Transverse colon (tissue), 4 donors: ENCODE results near the gene CRAMP1. TPM values are rescaled to one million over a fixed set of nuclear protein-coding genes. Genes with fewer than 3 reads are reported as not detected.
A peak's percentile ranks its signal among the peaks of the same experiment; 100 is the strongest.

Source experiments
- DNase-seq: peaks from one replicate; pipeline ENCODE4 v3.0.0-alpha.2; 2019
- H3K27ac ChIP-seq, 4 donors: fragments of 200-600 bp; sonication (generic); 2 replicates each; pipeline ENCODE4 v1.5.1; 2016 to 2018; ENCODE audit warnings: inconsistent platforms in 4 of 4
- H3K27me3 ChIP-seq: fragments of 200-600 bp; sonication (generic); 2 replicates; pipeline ENCODE4 v1.5.1; 2017; ENCODE audit warnings: inconsistent platforms
- H3K36me3 ChIP-seq, 4 donors: fragments of 200-600 bp; sonication (generic); 2 replicates each; pipeline ENCODE4 v1.5.1; 2017 to 2019; ENCODE audit warnings: inconsistent platforms in 4 of 4
- H3K4me1 ChIP-seq, 4 donors: fragments of 200-600 bp; sonication (generic); 2 replicates each; pipeline ENCODE4 v1.5.1; 2017 to 2020; ENCODE audit warnings: inconsistent platforms in 4 of 4
- H3K4me3 ChIP-seq, 4 donors: fragments of 200-600 bp; sonication (generic); 1 replicate in 1 of 4; 2 replicates in 3 of 4; pipeline versions ENCODE4 v1.5.1 to v1.6.1; 2017 to 2019; ENCODE audit warnings: inconsistent platforms in 4 of 4
- H3K9me3 ChIP-seq, 2 donors: fragments of 200-600 bp; sonication (generic); 2 replicates each; pipeline ENCODE4 v1.5.1; 2017 to 2019; ENCODE audit warnings: inconsistent platforms in 2 of 2
- CTCF ChIP-seq, 5 experiments: fragments of 200-600 bp in 3 of 5; fragments of 450-650 bp in 2 of 5; sonication (generic) in 3 of 5; IDR thresholded peaks; 1 replicate in 2 of 5; 2 replicates in 3 of 5; pipeline ENCODE4 v1.5.1; 2016 to 2017; ENCODE audit warnings: antibody characterized with exemption in 5 of 5, inconsistent platforms in 3 of 5, mild to moderate bottlenecking in 2 of 5, moderate library complexity in 1 of 5
- EP300 ChIP-seq: sonication (generic); formaldehyde crosslinking; IDR thresholded peaks from one replicate; pipeline ENCODE4 v1.6.1; 2017; ENCODE audit warnings: antibody characterized with exemption, low read depth
- POLR2A ChIP-seq: fragments of 450-650 bp; IDR thresholded peaks from one replicate; pipeline ENCODE4 v1.6.1; 2016; ENCODE audit warnings: antibody characterized with exemption, mild to moderate bottlenecking, moderate library complexity
- POLR2AphosphoS5 ChIP-seq, 3 donors: sonication (generic); formaldehyde crosslinking; IDR thresholded peaks; one replicate each; pipeline ENCODE4 v1.6.1; 2016; ENCODE audit warnings: antibody characterized with exemption in 3 of 3
- WGBS, 2 donors: methylation state at CpG; one replicate each; pipeline ENCODE4 v1.1.5; 2018; ENCODE audit warnings: low coverage in 1 of 2; 5-methylcytosine and 5-hydroxymethylcytosine counted together
- in situ Hi-C, 4 donors: fragments of 200-750 bp; cut with MboI; loops; one replicate each; pipeline versions ENCODE4 v1.15.0 to v1.15.1; 2017; ENCODE audit warnings: low sequenced_read_pairs in 3 of 4, low pct_ligation_motif_present in 1 of 4, low pct_unique_long_range_greater_than_20kb in 1 of 4
- intact Hi-C: fragments of 100-400 bp; cut with DNase I; formaldehyde crosslinking; loops from one replicate; pipeline ENCODE4 v1.15.1; 2023; ENCODE audit warnings: low total_unique reads
- total RNA-seq, 4 donors: library from RNA; depleted of rRNA; stranded (reverse); fragments of >200 nt; gene quantifications; one replicate each; pipeline ENCODE4 v1.1.0, GENCODE V29; 2016

CRAMP1 gene
- total RNA-seq, 4 donors from 2014 or later: 10.1 to 52.7 (median 16.2) TPM

DNA sequence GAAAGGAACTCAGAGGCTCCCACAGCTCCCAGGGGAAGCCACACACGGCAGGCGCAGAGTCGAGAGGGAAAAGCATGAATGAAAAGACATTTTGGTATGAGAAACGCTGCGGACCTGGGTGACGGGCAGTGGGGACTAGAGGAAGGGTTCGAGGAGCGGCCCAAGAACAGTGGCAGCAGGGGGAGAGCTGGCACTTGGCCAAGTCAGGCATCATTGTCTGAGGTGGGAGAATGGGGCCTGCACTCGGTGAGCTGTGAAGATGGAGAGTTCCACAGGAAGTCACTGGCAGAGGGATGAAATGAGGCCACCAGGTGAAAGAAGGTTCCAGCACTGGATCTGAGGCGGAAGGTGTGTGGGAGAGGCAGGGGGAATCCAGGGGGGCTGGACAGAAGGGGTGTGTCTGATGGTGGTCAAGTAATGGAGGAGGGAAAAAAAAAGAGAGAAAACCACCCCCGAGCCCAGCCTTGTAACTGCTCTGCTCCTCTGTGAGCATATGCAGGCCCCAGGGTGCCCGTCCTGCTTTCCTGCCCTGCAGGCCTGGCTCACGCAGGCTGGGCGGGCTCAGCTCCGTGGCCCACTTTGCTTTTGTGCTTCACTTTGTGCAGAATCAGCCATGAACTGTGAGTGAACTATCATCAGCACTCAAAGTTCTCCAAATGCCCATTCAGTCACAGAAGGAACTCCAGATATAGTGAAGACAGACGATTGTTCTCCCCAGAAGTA is 46.9 kb upstream of the CRAMP1 start:
- no peaks in the 10 kb centered on the region for H3K27me3 ChIP-seq
- no peaks in the 10 kb centered on the region for H3K36me3 ChIP-seq
- no peak for TF ChIP-seq POLR2AphosphoS5 (IDR thresholded peaks at IDR 0.05)
- no peak for TF ChIP-seq POLR2A
- no peak for TF ChIP-seq EP300
- no peak for TF ChIP-seq CTCF (IDR thresholded peaks at IDR 0.05)
- H3K4me3 ChIP-seq: no peak overlapping the region
- no peaks in the 10 kb centered on the region for H3K9me3 ChIP-seq
- DNase-seq: no peak
- 89 to 91% methylated on average over 8 to 16 of the region's 16 CpGs for WGBS, 2 donors
- no peaks in the 10 kb centered on the region for H3K4me1 ChIP-seq
- intact Hi-C loops (no loop called here), in situ Hi-C loops (no loop called here)
- H3K27ac ChIP-seq: peak overlapping the region in 1 of 4 donors; percentile 8

- no peaks in the 10 kb centered on the region for H3K27me3 ChIP-seq
- WGBS, 2 donors: 82 to 92% methylated on average over 9 to 12 of the region's 13 CpGs
- H3K27ac ChIP-seq: no peak overlapping the region
- no peaks in the 10 kb centered on the region for H3K36me3 ChIP-seq
- no peaks in the 10 kb centered on the region for H3K4me1 ChIP-seq
- H3K9me3 ChIP-seq: no peaks in the 10 kb centered on the region
- TF ChIP-seq POLR2AphosphoS5 (IDR thresholded peaks at IDR 0.05): no peak
- no peak for TF ChIP-seq CTCF (IDR thresholded peaks at IDR 0.05)
- TF ChIP-seq POLR2A: no peak
- no peak for TF ChIP-seq EP300
- no peak for DNase-seq
- in situ Hi-C loops: no loop called here
- intact Hi-C loops: no loop called here
- H3K4me3 ChIP-seq: no peak overlapping the region
These were observed 44.2 kb upstream of the CRAMP1 start for GRCh38 chr16:1567988-1568387.

GRCh38 chr16:1571012-1571671 is 41.0 kb upstream of the CRAMP1 start:
- no peaks in the 10 kb centered on the region for H3K27me3 ChIP-seq
- no peaks in the 10 kb centered on the region for H3K36me3 ChIP-seq
- intact Hi-C loops: no loop called here
- no peaks in the 10 kb centered on the region for H3K4me1 ChIP-seq
- no peak overlapping the region for H3K27ac ChIP-seq
- H3K9me3 ChIP-seq: no peaks in the 10 kb centered on the region
- in situ Hi-C loops: no loop called here
- TF ChIP-seq POLR2A (no peak), EP300 (no peak), CTCF (IDR thresholded peaks at IDR 0.05) (no peak), POLR2AphosphoS5 (IDR thresholded peaks at IDR 0.05) (no peak)
- DNase-seq: no peak
- WGBS, 2 donors: 48 to 49% methylated on average over 3 to 7 of the region's 7 CpGs
- no peak overlapping the region for H3K4me3 ChIP-seq

- Histone ChIP-seq H3K9me3 (no peaks in the 10 kb centered on the region), H3K36me3 (no peaks in the 10 kb centered on the region), H3K27me3 (no peaks in the 10 kb centered on the region), H3K4me1 (no peaks in the 10 kb centered on the region), H3K27ac (no peak overlapping the region), H3K4me3 (no peak overlapping the region)
- 82% methylated on average over 7 of the region's 7 CpGs; no CpG with 5 or more reads in 1 of the 2 donors for WGBS, 2 donors
- no peak for TF ChIP-seq POLR2AphosphoS5 (IDR thresholded peaks at IDR 0.05)
- no peak for TF ChIP-seq CTCF (IDR thresholded peaks at IDR 0.05)
- no peak for TF ChIP-seq POLR2A
- TF ChIP-seq EP300: no peak
- DNase-seq: no peak
- in situ Hi-C loops: no loop called here
- intact Hi-C loops: no loop called here
These were observed 39.5 kb upstream of the CRAMP1 start for GRCh38 chr16:1572673-1573072.
